Glutamatergic neuron (in vitro differentiated cells): ENCODE measurements around the gene SPOCD1. TPM values are rescaled to one million over a fixed set of nuclear protein-coding genes. Genes with fewer than 3 reads are reported as not detected.

Source experiments
- DNase-seq: peaks from one replicate; pipeline ENCODE4 v3.0.0; 2022
- H3K27ac Mint-ChIP-seq: one replicate; pipeline ENCODE4 v1.8.0; 2020; ENCODE audit warnings: mild to moderate bottlenecking, mixed read lengths, inconsistent platforms; ENCODE audit not compliant: unreplicated experiment
- H3K27me3 Mint-ChIP-seq: one replicate; pipeline ENCODE4 v1.8.0; 2020; ENCODE audit warnings: mild to moderate bottlenecking, moderate library complexity, mixed read lengths, inconsistent platforms; ENCODE audit not compliant: unreplicated experiment
- H3K36me3 Mint-ChIP-seq: one replicate; pipeline ENCODE4 v1.8.0; 2020; ENCODE audit warnings: mild to moderate bottlenecking, mixed read lengths, inconsistent platforms; ENCODE audit not compliant: unreplicated experiment
- H3K4me1 Mint-ChIP-seq: one replicate; pipeline ENCODE4 v1.8.0; 2020; ENCODE audit warnings: mild to moderate bottlenecking, low read depth, mixed read lengths, inconsistent platforms; ENCODE audit not compliant: unreplicated experiment
- H3K4me3 Mint-ChIP-seq: one replicate; pipeline ENCODE4 v1.8.0; 2020; ENCODE audit warnings: mild to moderate bottlenecking, mixed read lengths, inconsistent platforms; ENCODE audit not compliant: unreplicated experiment
- H3K9me3 Mint-ChIP-seq: one replicate; pipeline ENCODE4 v1.8.0; 2020; ENCODE audit warnings: mild to moderate bottlenecking, moderate library complexity, mixed read lengths, inconsistent platforms; ENCODE audit not compliant: unreplicated experiment
- CTCF ChIP-seq: fragments of 200-600 bp; sonication (generic); IDR thresholded peaks from one replicate; pipeline ENCODE4 v1.5.0; 2021; ENCODE audit not compliant: partially characterized antibody, unreplicated experiment
- total RNA-seq: library from RNA; stranded (reverse); fragmentation: NEBNext Ultra II Directional; extraction: Animal tissue kit (Norgen Biotek cat#: 25700); gene quantifications from one replicate; pipeline ENCODE4 v1.2.1, GENCODE V29; 2021; ENCODE audit not compliant: unreplicated experiment

Gene SPOCD1
- total RNA-seq, 1 donor from 2014 or later = 0.74 TPM

GRCh38 chr1:31795801-31796621, 19.8 kb downstream of the SPOCD1 start:
- H3K4me1 Mint-ChIP-seq = no peaks in the 10 kb centered on the region
- no peak overlapping the region for H3K4me3 Mint-ChIP-seq
- DNase-seq = peak; percentile 7
- peaks cover 9% of the 10 kb centered on the region for H3K27me3 Mint-ChIP-seq
- H3K27ac Mint-ChIP-seq = no peak overlapping the region
- no peaks in the 10 kb centered on the region for H3K36me3 Mint-ChIP-seq
- peaks cover 2% of the 10 kb centered on the region for H3K9me3 Mint-ChIP-seq
- no peak for TF ChIP-seq CTCF

GRCh38 chr1:31795096-31795675, 20.6 kb downstream of the SPOCD1 start:
- Mint-ChIP-seq H3K27me3 (peaks cover 9% of the 10 kb centered on the region), H3K4me1 (peaks cover 1% of the 10 kb centered on the region), H3K27ac (no peak overlapping the region), H3K9me3 (peaks cover 2% of the 10 kb centered on the region), H3K36me3 (no peaks in the 10 kb centered on the region), H3K4me3 (no peak overlapping the region)
- no peak for DNase-seq
- no peak for TF ChIP-seq CTCF

- Mint-ChIP-seq H3K4me3 (no peak overlapping the region), H3K4me1 (peaks cover 2% of the 10 kb centered on the region), H3K27ac (no peak overlapping the region), H3K27me3 (peaks cover 11% of the 10 kb centered on the region), H3K36me3 (no peaks in the 10 kb centered on the region), H3K9me3 (peaks cover 4% of the 10 kb centered on the region)
- DNase-seq = peak; percentile 8
- no peak for TF ChIP-seq CTCF
Observed at GRCh38 chr1:31793586-31794285, 22.1 kb downstream of the SPOCD1 start.

GRCh38 chr1:31793086-31793485, 22.7 kb downstream of the SPOCD1 start:
- peaks cover 4% of the 10 kb centered on the region for H3K9me3 Mint-ChIP-seq
- peaks cover 11% of the 10 kb centered on the region for H3K27me3 Mint-ChIP-seq
- no peaks in the 10 kb centered on the region for H3K36me3 Mint-ChIP-seq
- DNase-seq = peak; percentile 4
- TF ChIP-seq CTCF = no peak
- no peak overlapping the region for H3K27ac Mint-ChIP-seq
- H3K4me1 Mint-ChIP-seq = peaks cover 2% of the 10 kb centered on the region
- no peak overlapping the region for H3K4me3 Mint-ChIP-seq
